HepG2 (cell line): ENCODE results near the gene SKIDA1. TPM values are rescaled to one million over a fixed set of nuclear protein-coding genes. Genes with fewer than 3 reads are reported as not detected.

Experiments used
- ARID5B ChIP-seq: IDR thresholded peaks from 2 replicates; pipeline ENCODE4 v1.4.0; 2020; ENCODE audit warnings: mild to moderate bottlenecking, missing genetic modification reagents
- ASH2L ChIP-seq: fragments of 300-600, 200-600 bp; sonication (generic); IDR thresholded peaks from 2 replicates; pipeline ENCODE4 v1.7.0; 2017; ENCODE audit warnings: low read depth, mild to moderate bottlenecking, moderate library complexity, mixed read lengths, low read length; ENCODE audit not compliant: insufficient read length
- CBX5 ChIP-seq: sonication (generic); formaldehyde crosslinking; IDR thresholded peaks from 2 replicates; pipeline ENCODE4 v1.4.0; 2020; ENCODE audit warnings: missing genetic modification reagents, borderline replicate concordance
- DZIP1 ChIP-seq: sonication (generic); formaldehyde crosslinking; IDR thresholded peaks from 2 replicates; pipeline ENCODE4 v1.5.0; 2020; ENCODE audit warnings: mild to moderate bottlenecking, missing genetic modification reagents
- MLLT10 ChIP-seq: sonication (generic); formaldehyde crosslinking; IDR thresholded peaks from 2 replicates; pipeline ENCODE4 v1.4.0; 2020; ENCODE audit warnings: missing genetic modification reagents
- RAD21 ChIP-seq: fragments of 450-650 bp; formaldehyde crosslinking; IDR thresholded peaks from 2 replicates; pipeline ENCODE4 v1.5.0; 2020; ENCODE audit warnings: mild to moderate bottlenecking
- RBM22 ChIP-seq: fragments of 200-400 bp; formaldehyde crosslinking; optimal IDR thresholded peaks from 2 replicates; pipeline ENCODE3; 2017; ENCODE audit warnings: mild to moderate bottlenecking, low read length, moderate library complexity
- RFX1 ChIP-seq: fragments of 450-650 bp; IDR thresholded peaks from 2 replicates; pipeline ENCODE4 v1.6.1; 2017
- RXRA ChIP-seq: sonication (generic); formaldehyde crosslinking; IDR thresholded peaks from 2 replicates; pipeline ENCODE4 v1.5.1; 2020; ENCODE audit warnings: missing genetic modification reagents
- SKI ChIP-seq: fragments of 450-650 bp; IDR thresholded peaks from one replicate; pipeline ENCODE4 v1.6.1; 2018; ENCODE audit warnings: mild to moderate bottlenecking; ENCODE audit not compliant: partially characterized antibody
- SRY ChIP-seq: sonication (generic); formaldehyde crosslinking; IDR thresholded peaks from 2 replicates; pipeline ENCODE4 v1.8.0; 2022; ENCODE audit warnings: mild to moderate bottlenecking, missing genetic modification reagents
- YEATS4 ChIP-seq: sonication (generic); formaldehyde crosslinking; IDR thresholded peaks from 2 replicates; pipeline ENCODE4 v1.4.0; 2020; ENCODE audit warnings: missing genetic modification reagents, borderline replicate concordance
- ZBTB20 ChIP-seq: sonication (generic); formaldehyde crosslinking; IDR thresholded peaks from 2 replicates; pipeline ENCODE4 v1.8.1; 2023; ENCODE audit warnings: missing genetic modification reagents, low read depth, mild to moderate bottlenecking, borderline replicate concordance
- ZMAT5 ChIP-seq: sonication (generic); formaldehyde crosslinking; IDR thresholded peaks from 2 replicates; pipeline ENCODE4 v1.5.0; 2020; ENCODE audit warnings: mild to moderate bottlenecking, low read depth, missing genetic modification reagents, borderline replicate concordance
- ZNF547 ChIP-seq: sonication (generic); formaldehyde crosslinking; IDR thresholded peaks from 2 replicates; pipeline ENCODE4 v1.5.1; 2020; ENCODE audit warnings: mild to moderate bottlenecking, missing genetic modification reagents
- ZNF652 ChIP-seq: IDR thresholded peaks from 2 replicates; pipeline ENCODE4 v1.6.1; 2016; ENCODE audit warnings: low read depth, borderline replicate concordance
- ZNF704 ChIP-seq: sonication (generic); formaldehyde crosslinking; IDR thresholded peaks from 2 replicates; pipeline ENCODE4 v1.8.1; 2023; ENCODE audit warnings: mild to moderate bottlenecking, inconsistent platforms, moderate library complexity, missing genetic modification reagents, borderline replicate concordance
- polyA plus RNA-seq, 8 experiments: library from polyadenylated mRNA; depleted of rRNA in 3 of 8; stranded (reverse) in 7 of 8; unstranded in 1 of 8; fragments of >200 nt; fragmentation: Illumina TruSeq in 4 of 8; extraction: Trizol in 4 of 8; gene quantifications; 2 replicates each; pipeline versions ENCODE4 v1.2.1 to v1.2.3, GENCODE V29; 2011 to 2016; ENCODE audit warnings: low read depth in 4 of 8, missing spikeins in 1 of 8, mixed read lengths in 1 of 8; ENCODE audit not compliant: insufficient read depth in 1 of 8
- total RNA-seq, 5 experiments: library from RNA; depleted of rRNA; stranded (reverse); fragments of >200 nt; fragmentation: Illumina TruSeq; extraction: Trizol; gene quantifications; 2 replicates each; pipeline ENCODE4 v1.2.3, GENCODE V29; 2016; ENCODE audit warnings: low read depth in 1 of 5

SKIDA1 gene
- total and polyA plus RNA-seq, 2 of the 13 experiments (the other 11 are each of a cell fraction or from before 2014, with no cell fraction given): 0.73 to 1.5 TPM

GRCh38 chr10:21525367-21526187 is at the start of gene SKIDA1 (continued):
- TF ChIP-seq DZIP1 (CRISPR knock-in tag) (0 out of 2 replicates have a peak, but pooled peaks have one; percentile 52), ZBTB20 (CRISPR knock-in tag) (peak; percentile 72; the same call in 1 of the 2 replicates), MLLT10 (CRISPR knock-in tag) (no peak), CBX5 (CRISPR knock-in tag) (0 out of 2 replicates have a peak, but pooled peaks have one; percentile 36), RBM22 (no peak), ZNF547 (CRISPR knock-in tag) (peak; percentile 42; the same call in 1 of the 2 replicates), ZNF652 (no peak), RXRA (CRISPR knock-in tag) (peak; percentile 87), ZMAT5 (CRISPR knock-in tag) (no peak), SRY (CRISPR knock-in tag) (peak; percentile 94), ARID5B (CRISPR knock-in tag) (peak; percentile 83; the same call in 1 of the 2 replicates), RFX1 (no peak), ZNF704 (CRISPR knock-in tag) (0 out of 2 replicates have a peak, but pooled peaks have one; percentile 19), RAD21 (CRISPR knock-in tag) (peak; percentile 63; the same call in 1 of the 2 replicates), SKI (peak; percentile 56), ASH2L (peak; percentile 86), YEATS4 (CRISPR knock-in tag) (peak; percentile 94)
